SIG-M5 (cell line): ENCODE measurements around the gene SRCAP.

ENCODE experiments used
- DNase-seq: peaks from one replicate; lab custom pipeline; 2025; lab: John Stamatoyannopoulos, UW

The SRCAP gene

GRCh38 chr16:30775392-30776188 is 76.6 kb downstream of the SRCAP start:
- no peak for DNase-seq

GRCh38 chr16:30777591-30778297 is 78.8 kb downstream of the SRCAP start:
- no peak for DNase-seq

GRCh38 chr16:30778549-30779244 is 79.7 kb downstream of the SRCAP start:
- no peak for DNase-seq

DNA sequence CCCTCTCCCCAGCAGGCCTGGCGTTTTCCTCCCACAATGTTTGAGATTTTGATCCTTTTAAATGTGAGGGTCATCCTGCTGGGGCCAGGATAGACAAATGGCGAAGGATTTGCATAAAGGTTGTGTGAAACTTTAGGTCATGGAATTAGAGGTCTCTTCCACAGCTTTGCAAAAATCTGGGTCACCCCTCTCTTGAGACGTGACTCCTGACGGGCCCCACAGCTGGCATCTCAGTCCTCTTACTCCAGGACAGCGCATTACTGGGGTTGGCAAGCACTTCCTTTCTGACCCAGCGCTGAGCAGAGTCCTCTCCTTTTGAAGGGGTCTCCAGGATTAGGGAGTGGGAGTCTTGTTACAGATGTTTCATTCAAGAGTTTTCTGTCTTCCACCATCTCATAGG is 80.6 kb downstream of the SRCAP start:
- DNase-seq = no peak

DNA sequence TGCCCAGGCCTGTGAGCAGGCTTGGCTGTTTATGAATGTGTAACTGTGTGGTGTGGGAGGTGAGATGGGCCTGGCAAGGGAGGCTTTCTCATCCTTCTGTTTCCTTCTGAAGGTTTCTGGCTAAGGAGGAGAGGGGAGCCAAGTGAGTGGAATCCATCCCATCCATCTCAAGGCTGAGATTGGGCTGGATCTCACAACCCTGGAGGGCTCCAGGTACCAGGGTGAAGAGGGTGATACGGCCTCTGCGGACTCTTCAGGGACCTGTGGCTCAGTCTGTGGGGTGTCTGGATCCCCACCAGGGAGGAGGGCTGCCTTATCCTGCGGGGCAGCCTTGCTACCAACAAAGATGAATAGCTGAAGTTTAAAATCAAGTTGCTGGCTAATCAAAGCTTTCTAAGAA is 81.0 kb downstream of the SRCAP start:
- no peak for DNase-seq

- no peak for DNase-seq
These were observed 81.6 kb downstream of the SRCAP start for GRCh38 chr16:30780549-30780948.

- no peak for DNase-seq
These were observed 83.7 kb downstream of the SRCAP start for GRCh38 chr16:30782486-30783279.

GRCh38 chr16:30783280-30784109 is 84.5 kb downstream of the SRCAP start:
- no peak for DNase-seq

DNA sequence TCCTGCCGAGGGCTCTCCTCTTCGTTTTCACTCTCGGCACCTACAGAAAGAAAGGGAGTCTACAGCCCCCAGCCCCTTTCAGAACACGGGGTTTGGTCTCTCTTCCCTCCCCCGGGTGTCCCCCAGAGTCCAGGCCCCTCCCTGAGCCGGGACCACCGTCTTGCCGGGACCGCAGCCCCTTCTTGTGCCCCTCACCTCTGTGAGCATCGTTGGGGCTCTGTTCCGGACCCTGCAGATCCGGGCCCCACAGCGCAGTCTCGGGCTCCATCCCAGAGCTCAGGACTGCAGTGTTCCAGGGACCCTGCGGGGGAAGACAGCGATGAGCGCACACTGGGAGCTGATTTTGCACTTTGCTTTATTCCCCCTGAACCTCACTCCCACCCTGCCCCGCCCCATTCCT is 85.2 kb downstream of the SRCAP start:
- no peak for DNase-seq

DNA sequence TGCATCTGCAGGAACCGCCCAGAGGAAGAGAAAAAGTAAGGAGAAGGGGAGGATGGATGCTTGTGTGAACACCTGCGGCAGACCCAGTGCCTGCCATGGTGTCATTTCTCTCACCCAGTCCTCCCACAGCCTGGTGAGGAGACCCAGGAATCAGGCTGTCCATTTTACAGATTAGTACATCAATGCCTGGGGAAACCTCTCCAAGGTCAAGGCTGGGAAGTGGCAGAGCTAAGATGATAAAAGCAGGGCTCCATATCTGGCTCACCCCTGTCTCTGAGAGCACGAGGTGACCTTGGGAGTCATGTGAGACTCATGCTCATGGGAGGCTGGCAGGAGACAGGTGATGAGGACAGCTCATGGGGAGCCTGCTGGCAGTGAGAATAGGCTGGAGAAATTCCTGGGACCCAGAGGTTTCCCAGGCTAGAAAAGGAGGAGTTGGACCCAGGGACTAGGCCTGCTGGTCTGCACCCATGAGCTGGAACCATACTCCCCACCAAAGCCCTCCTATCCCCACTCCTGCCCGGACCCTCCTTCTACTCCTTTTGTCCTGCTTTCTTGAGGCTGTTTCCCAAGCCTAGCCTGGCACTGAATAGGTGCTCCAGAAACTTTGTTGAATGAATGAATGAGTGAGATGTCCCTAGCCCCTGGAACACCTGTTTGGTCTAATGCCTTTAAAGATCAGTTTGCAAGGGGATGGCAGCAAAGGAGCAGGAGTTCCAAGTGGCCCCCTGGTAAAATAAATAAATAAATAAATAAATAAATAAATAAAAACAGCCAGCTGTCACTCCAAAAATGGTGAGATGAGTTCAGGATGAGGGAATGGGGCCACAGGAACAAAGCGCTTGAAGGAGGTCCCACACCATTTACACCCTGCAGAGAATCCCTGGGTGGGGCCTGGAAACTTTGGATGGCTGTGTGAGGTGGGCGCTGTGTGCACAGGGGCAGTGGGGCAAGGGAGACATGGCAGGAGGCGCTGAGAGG is 86.4 kb downstream of the SRCAP start:
- DNase-seq = no peak

- DNase-seq = no peak
These were observed 87.4 kb downstream of the SRCAP start for GRCh38 chr16:30786115-30786935.

DNA sequence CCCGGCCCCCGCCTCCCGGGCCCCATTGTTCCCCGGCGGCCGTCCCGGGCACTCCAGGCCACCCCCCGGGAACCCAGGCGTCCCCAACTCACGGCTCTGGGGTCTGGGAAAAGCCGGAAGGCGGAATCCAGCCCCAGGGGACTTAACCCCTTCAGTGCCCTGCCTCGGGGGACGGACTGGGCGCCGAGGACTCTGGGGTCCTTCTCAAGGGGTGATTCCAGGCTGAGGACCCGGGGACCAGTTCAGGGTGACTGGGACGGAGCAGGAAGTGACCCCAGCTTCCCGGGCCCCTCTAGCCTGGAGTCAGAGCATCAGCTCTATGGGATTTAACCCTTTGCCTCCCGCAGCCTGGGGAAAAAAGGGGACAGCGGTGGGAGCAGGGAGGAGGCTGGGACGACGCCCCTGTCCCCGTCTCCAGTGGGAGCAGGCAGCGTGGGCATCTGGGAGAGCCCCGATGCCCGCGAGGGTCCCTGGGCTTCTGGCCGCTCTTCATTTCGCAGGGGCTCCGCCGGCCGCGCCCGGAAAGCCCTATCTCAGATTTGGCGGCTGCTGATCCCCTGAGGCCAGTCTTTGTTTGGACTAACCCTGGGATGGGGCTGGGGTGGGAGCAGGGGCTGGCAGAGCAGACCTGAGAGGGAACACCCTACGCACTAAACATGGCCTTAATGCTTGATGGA is 88.1 kb downstream of the SRCAP start, which contains the start of gene ZNF629:
TSS of gene ZNF629 (minus strand) at position 270 of the 677 bp plus-strand sequence. CDS start 2,723 bp downstream, outside the sequence.
- DNase-seq = no peak

- DNase-seq = no peak
These were observed 88.8 kb downstream of the SRCAP start for GRCh38 chr16:30787613-30788378.
